Tibial artery (tissue), 4 donors: ENCODE data around the gene NFIA.

Experiments
- DNase-seq, 2 donors: peaks; one replicate each; pipeline ENCODE4 v3.0.0-alpha.2; 2019
- H3K27ac ChIP-seq, 2 donors: fragments of 200-600 bp; sonication (generic) in 1 of 2; 1 replicate in 1 of 2; 2 replicates in 1 of 2; pipeline ENCODE4 v1.5.1; 2018 to 2019; ENCODE audit warnings: mild to moderate bottlenecking in 1 of 2
- H3K27me3 ChIP-seq, 2 donors: fragments of 200-600 bp; sonication (generic) in 1 of 2; one replicate each; pipeline versions ENCODE4 v1.5.1 to v1.6.0; 2016 to 2019
- H3K36me3 ChIP-seq, 3 donors: fragments of 200-600 bp; sonication (generic) in 2 of 3; one replicate each; pipeline ENCODE4 v1.5.1; 2016 to 2019; ENCODE audit warnings: mild to moderate bottlenecking in 2 of 3
- H3K4me1 ChIP-seq, 4 donors: fragments of 200-600 bp; sonication (generic) in 2 of 4; 1 replicate in 3 of 4; 2 replicates in 1 of 4; pipeline ENCODE4 v1.5.1; 2016 to 2019
- H3K4me3 ChIP-seq, 2 donors: fragments of 200-600 bp; sonication (generic) in 1 of 2; 1 replicate in 1 of 2; 2 replicates in 1 of 2; pipeline ENCODE4 v1.5.1; 2018 to 2019; ENCODE audit warnings: mild to moderate bottlenecking in 2 of 2
- H3K9me3 ChIP-seq, 3 donors: fragments of 200-600 bp; sonication (generic) in 1 of 3; one replicate each; pipeline ENCODE4 v1.5.1; 2016 to 2019
- CTCF ChIP-seq, 2 experiments: fragments of 200-600 bp in 1 of 2; fragments of 450-650 bp in 1 of 2; IDR thresholded peaks; one replicate each; pipeline ENCODE4 v1.5.1; 2017 to 2019; ENCODE audit warnings: antibody characterized with exemption in 2 of 2, mild to moderate bottlenecking in 1 of 2, moderate library complexity in 1 of 2
- intact Hi-C: fragments of 100-400 bp; cut with DNase I; formaldehyde crosslinking; loops from one replicate; pipeline ENCODE4 v1.15.0; 2023; ENCODE audit warnings: low total_unique reads

Gene NFIA

DNA sequence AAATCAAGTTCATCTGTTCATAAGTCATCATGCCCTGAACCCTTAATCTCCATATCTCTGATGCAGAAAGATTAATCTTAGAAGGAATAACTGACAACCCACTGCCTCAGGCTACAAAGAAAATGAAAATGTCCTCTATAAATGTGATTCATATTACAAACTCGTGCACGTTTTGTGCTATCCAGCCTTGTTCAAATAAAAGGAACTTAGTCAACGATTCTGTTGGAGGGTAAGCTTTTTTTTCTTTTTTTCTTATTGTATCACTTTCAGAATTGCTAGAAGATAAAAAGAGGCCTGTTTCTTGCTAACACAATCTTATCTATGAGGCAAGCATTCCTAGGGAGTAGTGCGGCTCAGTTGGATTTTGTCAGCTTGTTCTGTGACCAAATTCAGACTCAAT is 414.1 kb downstream of the NFIA start:
- intact Hi-C loops = no loop called here
- Histone ChIP-seq H3K36me3 (no peaks in the 10 kb centered on the region), H3K9me3 (no peaks in the 10 kb centered on the region), H3K27me3 (no peaks in the 10 kb centered on the region), H3K27ac (no peak overlapping the region), H3K4me3 (no peak overlapping the region), H3K4me1 (no peaks in the 10 kb centered on the region)
- TF ChIP-seq CTCF (IDR thresholded peaks at IDR 0.05) = no peak
- no peak for DNase-seq

- intact Hi-C loops = no loop called here
- no peaks in the 10 kb centered on the region for H3K4me1 ChIP-seq
- no peaks in the 10 kb centered on the region for H3K27me3 ChIP-seq
- DNase-seq = no peak
- H3K36me3 ChIP-seq = no peaks in the 10 kb centered on the region
- H3K4me3 ChIP-seq = no peak overlapping the region
- H3K9me3 ChIP-seq = no peaks in the 10 kb centered on the region
- no peak overlapping the region for H3K27ac ChIP-seq
- no peak for TF ChIP-seq CTCF (IDR thresholded peaks at IDR 0.05)
These were observed 414.7 kb downstream of the NFIA start for GRCh38 chr1:61497013-61497412.

DNA sequence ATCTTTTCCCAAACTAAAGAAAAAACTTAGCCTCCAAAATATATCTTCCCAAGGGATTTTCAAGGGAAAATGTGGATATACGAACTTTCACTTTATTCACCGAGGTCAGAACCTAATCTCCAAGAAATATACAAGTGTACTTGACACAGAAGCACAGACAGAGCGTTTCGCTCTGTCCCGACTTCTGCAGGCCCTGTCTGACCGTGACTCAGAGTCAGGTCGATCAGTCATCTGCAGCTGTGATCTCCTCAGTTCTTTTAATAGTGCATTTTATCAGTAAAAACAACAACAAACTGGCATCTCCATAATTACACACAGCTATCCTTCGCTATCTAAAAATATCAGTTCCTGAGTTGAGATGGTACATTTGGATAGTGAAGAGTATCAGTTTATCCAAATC is 416.0 kb downstream of the NFIA start:
- TF ChIP-seq CTCF (IDR thresholded peaks at IDR 0.05) = no peak
- no peak overlapping the region for H3K27ac ChIP-seq
- intact Hi-C loops = no loop called here
- H3K9me3 ChIP-seq = no peaks in the 10 kb centered on the region
- H3K4me3 ChIP-seq = no peak overlapping the region
- H3K36me3 ChIP-seq = no peaks in the 10 kb centered on the region
- DNase-seq = no peak
- H3K4me1 ChIP-seq = no peaks in the 10 kb centered on the region
- no peaks in the 10 kb centered on the region for H3K27me3 ChIP-seq

GRCh38 chr1:61501971-61502916 is 419.9 kb downstream of the NFIA start:
- no peak for DNase-seq
- intact Hi-C loops = no loop called here
- no peak overlapping the region for H3K4me3 ChIP-seq

DNA sequence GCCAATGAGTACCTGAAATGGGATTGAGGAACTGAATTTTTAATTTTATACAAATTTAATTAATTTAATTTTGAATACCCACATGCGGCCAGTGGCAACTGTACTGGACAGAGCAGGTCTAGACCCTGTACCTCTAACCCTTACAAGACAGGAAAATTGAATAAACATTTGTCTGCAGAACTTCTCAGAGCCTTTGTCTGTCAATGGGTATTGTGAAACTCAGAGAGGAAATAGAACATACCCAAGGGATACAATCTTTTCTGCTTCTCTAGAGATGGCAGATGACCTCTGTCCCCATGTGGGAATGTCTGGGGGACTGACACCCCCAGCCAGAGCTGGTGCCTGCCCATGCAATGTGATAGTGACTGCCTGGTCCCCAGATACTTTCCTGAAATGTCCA is 421.9 kb downstream of the NFIA start:
- no peaks in the 10 kb centered on the region for H3K36me3 ChIP-seq
- no peaks in the 10 kb centered on the region for H3K9me3 ChIP-seq
- no peak for TF ChIP-seq CTCF (IDR thresholded peaks at IDR 0.05)
- intact Hi-C loops = no loop called here
- no peak overlapping the region for H3K4me3 ChIP-seq
- no peaks in the 10 kb centered on the region for H3K27me3 ChIP-seq
- no peak for DNase-seq
- H3K27ac ChIP-seq = no peak overlapping the region
- no peaks in the 10 kb centered on the region for H3K4me1 ChIP-seq

More at GRCh38 chr1:61501971-61502916, 419.9 kb downstream of the NFIA start:
- H3K36me3 ChIP-seq = no peaks in the 10 kb centered on the region
- no peaks in the 10 kb centered on the region for H3K4me1 ChIP-seq
- H3K9me3 ChIP-seq = no peaks in the 10 kb centered on the region
- no peaks in the 10 kb centered on the region for H3K27me3 ChIP-seq
- no peak overlapping the region for H3K27ac ChIP-seq
- no peak for TF ChIP-seq CTCF (IDR thresholded peaks at IDR 0.05)
